ENCODE results near the gene KCNH2.

DNA sequence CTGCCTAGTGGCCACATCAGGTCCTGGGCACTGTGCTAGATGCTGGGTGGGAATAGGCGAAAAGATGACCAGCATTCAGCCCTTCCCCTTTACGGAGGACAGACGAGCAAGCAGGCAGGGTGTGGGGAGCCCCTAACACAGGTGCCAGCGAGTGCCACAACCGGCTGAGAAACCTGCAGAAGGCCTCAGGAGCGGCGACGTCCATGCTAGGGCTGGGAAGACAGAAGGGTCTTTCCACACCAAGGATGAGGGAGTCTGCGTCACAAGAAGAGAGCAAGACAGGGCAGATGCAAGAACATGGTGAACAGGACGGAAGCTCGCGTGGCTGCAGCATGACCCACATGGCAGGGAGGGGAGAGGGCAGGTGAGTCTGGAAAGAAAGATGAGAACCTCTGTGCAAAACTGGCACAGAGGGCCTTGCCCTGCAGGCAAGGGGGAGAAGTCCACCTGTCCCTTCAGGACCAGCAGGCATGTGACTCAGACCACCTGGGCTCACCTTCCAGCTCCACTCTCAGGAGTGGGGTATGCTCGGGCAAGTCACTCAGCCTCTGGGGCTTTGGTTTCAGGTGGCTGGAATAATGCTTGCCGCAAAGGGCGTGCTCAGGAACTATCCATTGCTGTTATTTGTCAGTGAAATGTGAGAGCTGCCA is 36.6 kb downstream of the KCNH2 start:
- TF ChIP-seq POLR2AphosphoS5 (IDR thresholded peaks at IDR 0.05): no peak
- TF ChIP-seq, protein P1, sequence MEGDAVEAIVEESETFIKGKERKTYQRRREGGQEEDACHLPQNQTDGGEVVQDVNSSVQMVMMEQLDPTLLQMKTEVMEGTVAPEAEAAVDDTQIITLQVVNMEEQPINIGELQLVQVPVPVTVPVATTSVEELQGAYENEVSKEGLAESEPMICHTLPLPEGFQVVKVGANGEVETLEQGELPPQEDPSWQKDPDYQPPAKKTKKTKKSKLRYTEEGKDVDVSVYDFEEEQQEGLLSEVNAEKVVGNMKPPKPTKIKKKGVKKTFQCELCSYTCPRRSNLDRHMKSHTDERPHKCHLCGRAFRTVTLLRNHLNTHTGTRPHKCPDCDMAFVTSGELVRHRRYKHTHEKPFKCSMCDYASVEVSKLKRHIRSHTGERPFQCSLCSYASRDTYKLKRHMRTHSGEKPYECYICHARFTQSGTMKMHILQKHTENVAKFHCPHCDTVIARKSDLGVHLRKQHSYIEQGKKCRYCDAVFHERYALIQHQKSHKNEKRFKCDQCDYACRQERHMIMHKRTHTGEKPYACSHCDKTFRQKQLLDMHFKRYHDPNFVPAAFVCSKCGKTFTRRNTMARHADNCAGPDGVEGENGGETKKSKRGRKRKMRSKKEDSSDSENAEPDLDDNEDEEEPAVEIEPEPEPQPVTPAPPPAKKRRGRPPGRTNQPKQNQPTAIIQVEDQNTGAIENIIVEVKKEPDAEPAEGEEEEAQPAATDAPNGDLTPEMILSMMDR (IDR thresholded peaks at IDR 0.05 in 8 of 11, conservative IDR thresholded peaks at IDR 0.05 in 3 of 11): no peak
- no peak for TF ChIP-seq POLR2A (IDR thresholded peaks at IDR 0.05)
